Measurements from ENCODE around the gene UNC119.

UNC119 gene

GRCh38 chr17:28570716-28571360 lies 18.4 kb upstream of the UNC119 start:
- Histone ChIP-seq H3K27ac (replicated peaks; ENCODE audit: low read length) (no peak overlapping the region), H4K91ac (ENCODE audit: low read depth, low read length, poor library complexity) (no peak overlapping the region), H2BK12ac (ENCODE audit: low read length) (no peak overlapping the region), H2BK5ac (ENCODE audit: low read length) (no peak overlapping the region), H3K9ac (ENCODE audit: low read depth, low read length, poor library complexity) (peak overlapping the region; percentile 82), H3K36me3 (replicated peaks in 1 of 2; ENCODE audit: control insufficient read depth in 2 of 2, insufficient read depth in 2 of 2, low read length in 2 of 2) (peaks cover 0 to 21% of the 10 kb centered on the region in 2 donors), H3K9me3 (replicated peaks in 1 of 2; ENCODE audit: control insufficient read depth in 2 of 2, insufficient read depth in 1 of 2, low read depth in 1 of 2, low read length in 2 of 2) (no peaks in the 10 kb centered on the region), H3K4me1 (ENCODE audit: control insufficient read depth in 2 of 2, insufficient read depth in 1 of 2, low read depth in 1 of 2, low read length in 2 of 2) (peaks cover 0 to 2% of the 10 kb centered on the region in 2 donors), H2AFZ (ENCODE audit: low read length) (peak overlapping the region; percentile 92), H4K8ac (ENCODE audit: low read depth, low read length) (peak overlapping the region; percentile 6), H3K14ac (ENCODE audit: low read length) (no peak overlapping the region), H2BK15ac (ENCODE audit: low read length) (no peak overlapping the region), H3K4me3 (ENCODE audit: low read length in 2 of 2) (peak overlapping the region; percentile 70 to 94), H3K23ac (ENCODE audit: low read depth, low read length, poor library complexity) (peak overlapping the region; percentile 83), H3K79me1 (ENCODE audit: low read depth, low read length) (peaks cover 5% of the 10 kb centered on the region), H2AK5ac (ENCODE audit: low read depth, low read length) (peak overlapping the region; percentile 17), H2BK120ac (ENCODE audit: low read depth, low read length) (no peak overlapping the region), H3K27me3 (ENCODE audit: control insufficient read depth in 3 of 3, insufficient read depth in 3 of 3, low read depth in 1 of 3, low read length in 3 of 3) (peaks cover 0 to 7% (median 0%) of the 10 kb centered on the region in 3 experiments), H3K4me2 (ENCODE audit: insufficient read depth, low read length, poor library complexity, severe bottlenecking) (peak overlapping the region; percentile 86), H3K4ac (ENCODE audit: low read length) (no peak overlapping the region), H3K18ac (ENCODE audit: low read length) (peak overlapping the region; percentile 88)
- DNase-seq (ENCODE audit: low spot score): no peak
- WGBS, 2 donors (ENCODE audit: extremely low coverage in 2 of 2, insufficient read length in 2 of 2, insufficient replicate concordance in 1 of 2): no CpG with 5 or more reads among the region's 39 CpGs

- H3K14ac ChIP-seq (ENCODE audit: low read length): no peak overlapping the region
- H2AK5ac ChIP-seq (ENCODE audit: low read depth, low read length): no peak overlapping the region
- H3K36me3 ChIP-seq (replicated peaks in 1 of 2; ENCODE audit: control insufficient read depth in 2 of 2, insufficient read depth in 2 of 2, low read length in 2 of 2): peaks cover 0 to 15% of the 10 kb centered on the region in 2 donors
- H3K79me1 ChIP-seq (ENCODE audit: low read depth, low read length): peaks cover 5% of the 10 kb centered on the region
- DNase-seq (ENCODE audit: low spot score): no peak
- no peak overlapping the region for H4K8ac ChIP-seq (ENCODE audit: low read depth, low read length)
- H4K91ac ChIP-seq (ENCODE audit: low read depth, low read length, poor library complexity): no peak overlapping the region
- no peak overlapping the region for H3K9ac ChIP-seq (ENCODE audit: low read depth, low read length, poor library complexity)
- no peak overlapping the region for H2BK12ac ChIP-seq (ENCODE audit: low read length)
- H3K4me2 ChIP-seq (ENCODE audit: insufficient read depth, low read length, poor library complexity, severe bottlenecking): no peak overlapping the region
- no peak overlapping the region for H3K4ac ChIP-seq (ENCODE audit: low read length)
- no peak overlapping the region for H3K18ac ChIP-seq (ENCODE audit: low read length)
- no peak overlapping the region for H3K23ac ChIP-seq (ENCODE audit: low read depth, low read length, poor library complexity)
- no peak overlapping the region for H2BK5ac ChIP-seq (ENCODE audit: low read length)
- WGBS, 2 donors (ENCODE audit: extremely low coverage in 2 of 2, insufficient read length in 2 of 2, insufficient replicate concordance in 1 of 2): no CpG with 5 or more reads among the region's 1 CpG
- no peak overlapping the region for H3K27ac ChIP-seq (replicated peaks; ENCODE audit: low read length)
- H3K9me3 ChIP-seq (replicated peaks in 1 of 2; ENCODE audit: control insufficient read depth in 2 of 2, insufficient read depth in 1 of 2, low read depth in 1 of 2, low read length in 2 of 2): no peaks in the 10 kb centered on the region
- no peak overlapping the region for H3K4me3 ChIP-seq (ENCODE audit: low read length in 2 of 2)
- no peak overlapping the region for H2BK15ac ChIP-seq (ENCODE audit: low read length)
- peaks cover 0 to 2% of the 10 kb centered on the region in 2 donors for H3K4me1 ChIP-seq (ENCODE audit: control insufficient read depth in 2 of 2, insufficient read depth in 1 of 2, low read depth in 1 of 2, low read length in 2 of 2)
- peaks cover 0 to 7% (median 0%) of the 10 kb centered on the region in 3 experiments for H3K27me3 ChIP-seq (ENCODE audit: control insufficient read depth in 3 of 3, insufficient read depth in 3 of 3, low read depth in 1 of 3, low read length in 3 of 3)
- no peak overlapping the region for H2BK120ac ChIP-seq (ENCODE audit: low read depth, low read length)
- no peak overlapping the region for H2AFZ ChIP-seq (ENCODE audit: low read length)
Observed at GRCh38 chr17:28569446-28569845, 17.0 kb upstream of the UNC119 start.

- H2BK12ac ChIP-seq (ENCODE audit: low read length): no peak overlapping the region
- WGBS, 2 donors (ENCODE audit: extremely low coverage in 2 of 2, insufficient read length in 2 of 2, insufficient replicate concordance in 1 of 2): no CpG with 5 or more reads among the region's 3 CpGs
- H2BK120ac ChIP-seq (ENCODE audit: low read depth, low read length): no peak overlapping the region
- no peak overlapping the region for H4K8ac ChIP-seq (ENCODE audit: low read depth, low read length)
- H2AFZ ChIP-seq (ENCODE audit: low read length): no peak overlapping the region
- no peak for DNase-seq (ENCODE audit: low spot score)
- no peak overlapping the region for H4K91ac ChIP-seq (ENCODE audit: low read depth, low read length, poor library complexity)
- no peak overlapping the region for H3K4me3 ChIP-seq (ENCODE audit: low read length in 2 of 2)
- no peak overlapping the region for H2BK15ac ChIP-seq (ENCODE audit: low read length)
- peaks cover 0 to 4% (median 0%) of the 10 kb centered on the region in 3 experiments for H3K27me3 ChIP-seq (ENCODE audit: control insufficient read depth in 3 of 3, insufficient read depth in 3 of 3, low read depth in 1 of 3, low read length in 3 of 3)
- H3K36me3 ChIP-seq (replicated peaks in 1 of 2; ENCODE audit: control insufficient read depth in 2 of 2, insufficient read depth in 2 of 2, low read length in 2 of 2): peaks cover 3 to 25% of the 10 kb centered on the region in 2 donors
- H3K23ac ChIP-seq (ENCODE audit: low read depth, low read length, poor library complexity): no peak overlapping the region
- H2AK5ac ChIP-seq (ENCODE audit: low read depth, low read length): no peak overlapping the region
- no peak overlapping the region for H3K4ac ChIP-seq (ENCODE audit: low read length)
- H3K4me1 ChIP-seq (ENCODE audit: control insufficient read depth in 2 of 2, insufficient read depth in 1 of 2, low read depth in 1 of 2, low read length in 2 of 2): peaks cover 0 to 2% of the 10 kb centered on the region in 2 donors
- no peak overlapping the region for H3K9ac ChIP-seq (ENCODE audit: low read depth, low read length, poor library complexity)
- H3K4me2 ChIP-seq (ENCODE audit: insufficient read depth, low read length, poor library complexity, severe bottlenecking): no peak overlapping the region
- H3K9me3 ChIP-seq (replicated peaks in 1 of 2; ENCODE audit: control insufficient read depth in 2 of 2, insufficient read depth in 1 of 2, low read depth in 1 of 2, low read length in 2 of 2): no peaks in the 10 kb centered on the region
- H3K14ac ChIP-seq (ENCODE audit: low read length): no peak overlapping the region
- peaks cover 5% of the 10 kb centered on the region for H3K79me1 ChIP-seq (ENCODE audit: low read depth, low read length)
- H2BK5ac ChIP-seq (ENCODE audit: low read length): no peak overlapping the region
- no peak overlapping the region for H3K18ac ChIP-seq (ENCODE audit: low read length)
- H3K27ac ChIP-seq (replicated peaks; ENCODE audit: low read length): no peak overlapping the region
Observed at GRCh38 chr17:28567604-28568003, 15.2 kb upstream of the UNC119 start.

- DNase-seq (ENCODE audit: low spot score): no peak
Observed at GRCh38 chr17:28563475-28563874, 11.1 kb upstream of the UNC119 start.

More at GRCh38 chr17:28563475-28563874, 11.1 kb upstream of the UNC119 start:
- no peak overlapping the region for H2BK12ac ChIP-seq (ENCODE audit: low read length)
- no peak overlapping the region for H3K14ac ChIP-seq (ENCODE audit: low read length)
- H3K9ac ChIP-seq (ENCODE audit: low read depth, low read length, poor library complexity): no peak overlapping the region
- no peaks in the 10 kb centered on the region for H3K9me3 ChIP-seq (replicated peaks in 1 of 2; ENCODE audit: control insufficient read depth in 2 of 2, insufficient read depth in 1 of 2, low read depth in 1 of 2, low read length in 2 of 2)
- H3K79me1 ChIP-seq (ENCODE audit: low read depth, low read length): peaks cover 2% of the 10 kb centered on the region
- H3K27ac ChIP-seq (replicated peaks; ENCODE audit: low read length): no peak overlapping the region
- H3K27me3 ChIP-seq (ENCODE audit: control insufficient read depth in 3 of 3, insufficient read depth in 3 of 3, low read depth in 1 of 3, low read length in 3 of 3): no peaks in the 10 kb centered on the region
- no peak overlapping the region for H3K18ac ChIP-seq (ENCODE audit: low read length)
- no peaks in the 10 kb centered on the region for H3K4me1 ChIP-seq (ENCODE audit: control insufficient read depth in 2 of 2, insufficient read depth in 1 of 2, low read depth in 1 of 2, low read length in 2 of 2)
- H2AK5ac ChIP-seq (ENCODE audit: low read depth, low read length): no peak overlapping the region
- H3K4me3 ChIP-seq (ENCODE audit: low read length in 2 of 2): no peak overlapping the region
- no peak overlapping the region for H3K4me2 ChIP-seq (ENCODE audit: insufficient read depth, low read length, poor library complexity, severe bottlenecking)
- H2BK15ac ChIP-seq (ENCODE audit: low read length): no peak overlapping the region
- H3K23ac ChIP-seq (ENCODE audit: low read depth, low read length, poor library complexity): no peak overlapping the region
- no peak overlapping the region for H2AFZ ChIP-seq (ENCODE audit: low read length)
- H3K36me3 ChIP-seq (replicated peaks in 1 of 2; ENCODE audit: control insufficient read depth in 2 of 2, insufficient read depth in 2 of 2, low read length in 2 of 2): peaks cover 7 to 54% of the 10 kb centered on the region in 2 donors
- no CpG with 5 or more reads among the region's 3 CpGs for WGBS, 2 donors (ENCODE audit: extremely low coverage in 2 of 2, insufficient read length in 2 of 2, insufficient replicate concordance in 1 of 2)
- H2BK5ac ChIP-seq (ENCODE audit: low read length): no peak overlapping the region
- H2BK120ac ChIP-seq (ENCODE audit: low read depth, low read length): no peak overlapping the region
- H4K91ac ChIP-seq (ENCODE audit: low read depth, low read length, poor library complexity): no peak overlapping the region
- no peak overlapping the region for H4K8ac ChIP-seq (ENCODE audit: low read depth, low read length)
- no peak overlapping the region for H3K4ac ChIP-seq (ENCODE audit: low read length)
